ENCODE measurements around the gene RAD51B. TPM values are rescaled to one million over a fixed set of nuclear protein-coding genes. Genes with fewer than 3 reads are reported as not detected.
"Not testable (repeated sequence)": the region's sequence is repeated elsewhere in the genome, so short reads cannot be mapped to it uniquely, and the experiment has no call there.

The RAD51B gene
- total and polyA plus RNA-seq, 8 donors, result 10.8 to 18.3 (median 14.1) TPM

- Histone ChIP-seq H3K4me3 (no peak overlapping the region), H3K9me3 (no peaks in the 10 kb centered on the region), H3K4me1 (peaks cover 20 to 65% of the 10 kb centered on the region in 2 donors), H3K27ac (peak overlapping the region in 1 of 2 donors; percentile 84), H3K36me3 (peaks cover 0 to 13% of the 10 kb centered on the region in 2 donors), H3K27me3 (no peaks in the 10 kb centered on the region)
- ATAC-seq (no peak), DNase-seq (no peak)
- no peak for TF ChIP-seq CTCF (IDR thresholded peaks at IDR 0.05)
- intact Hi-C loops (cut with DNase I), result no loop called here
Measured at GRCh38 chr14:67817750-67818438, 1.7 kb upstream of the RAD51B start.

GRCh38 chr14:67818476-67818875 is 1.1 kb upstream of the RAD51B start:
- H3K9me3 ChIP-seq; DNase-seq; ATAC-seq; intact Hi-C loops (cut with DNase I); H3K36me3 ChIP-seq; H3K27me3 ChIP-seq: not testable (repeated sequence)
- peaks cover 20 to 64% of the 10 kb centered on the region in 2 donors for H3K4me1 ChIP-seq
- peak overlapping the region in 1 of 2 donors; percentile 91 for H3K4me3 ChIP-seq
- H3K27ac ChIP-seq, result peak overlapping the region in 1 of 2 donors; percentile 84

- no peaks in the 10 kb centered on the region for H3K27me3 ChIP-seq
- TF ChIP-seq CTCF (IDR thresholded peaks at IDR 0.05), result no peak
- ATAC-seq, result peak; percentile 39
- H3K27ac ChIP-seq, result peak overlapping the region; percentile 64 to 84
- H3K4me3 ChIP-seq, result peak overlapping the region; percentile 70 to 91
- intact Hi-C loops (cut with DNase I), result no loop called here
- DNase-seq, result peak in 1 of 4 donors; percentile 19
- peaks cover 10 to 45% of the 10 kb centered on the region in 2 donors for H3K4me1 ChIP-seq
- H3K9me3 ChIP-seq, result no peaks in the 10 kb centered on the region
- H3K36me3 ChIP-seq, result no peaks in the 10 kb centered on the region
Measured at GRCh38 chr14:67820428-67820971, 921 bp downstream of the RAD51B start.

GRCh38 chr14:67821121-67821520 is 1.5 kb downstream of the RAD51B start:
- Histone ChIP-seq H3K4me3 (no peak overlapping the region), H3K36me3 (no peaks in the 10 kb centered on the region), H3K9me3 (no peaks in the 10 kb centered on the region), H3K27ac (peak overlapping the region in 1 of 2 donors; percentile 84), H3K4me1 (peaks cover 5 to 39% of the 10 kb centered on the region in 2 donors), H3K27me3 (no peaks in the 10 kb centered on the region)
- no peak for TF ChIP-seq CTCF (IDR thresholded peaks at IDR 0.05)
- no peak for DNase-seq
- intact Hi-C loops (cut with DNase I), result no loop called here
- ATAC-seq, result no peak

- Histone ChIP-seq H3K36me3 (no peaks in the 10 kb centered on the region), H3K4me1 (no peaks in the 10 kb centered on the region), H3K4me3 (no peak overlapping the region), H3K9me3 (no peaks in the 10 kb centered on the region), H3K27me3 (no peaks in the 10 kb centered on the region), H3K27ac (no peak overlapping the region)
- intact Hi-C loops (cut with DNase I), result no loop called here
- no peak for ATAC-seq
- no peak for TF ChIP-seq CTCF (IDR thresholded peaks at IDR 0.05)
- DNase-seq, result no peak
Measured at GRCh38 chr14:67831113-67831512, 11.5 kb downstream of the RAD51B start.

Data from left lung (tissue), 10 donors.